CD4-positive, alpha-beta T cell (primary cell): ENCODE data around the gene UNC93A. TPM values are rescaled to one million over a fixed set of nuclear protein-coding genes. Genes with fewer than 3 reads are reported as not detected.
"Not testable (repeated sequence)": the region's sequence is repeated elsewhere in the genome, so short reads cannot be mapped to it uniquely, and the experiment has no call there.

ENCODE experiments used
- ATAC-seq: fragments of 200-7000 bp; cut with Tn5 transposase; one replicate; pipeline ENCODE4 v1.10.0; 2022; ENCODE audit warnings: mild to moderate bottlenecking; ENCODE audit not compliant: poor library complexity
- CTCF ChIA-PET: fragments of 350-600 bp; sonication (Branson Sonifier 250); formaldehyde crosslinking; loops from one replicate; lab custom pipeline; 2021; ENCODE audit warnings: antibody characterized with exemption, inconsistent platforms; lab: Charles Lee
- POLR2A ChIA-PET: fragments of 350-600 bp; sonication (Branson Sonifier 250); formaldehyde crosslinking; loops from one replicate; lab custom pipeline; 2021; ENCODE audit warnings: antibody characterized with exemption, inconsistent platforms; lab: Charles Lee
- DNase-seq, 14 experiments: peaks; one replicate each; pipeline ENCODE4 v3.0.0-alpha.2; 2013 to 2020; ENCODE audit warnings: mixed read lengths in 2 of 14
- H3K27ac ChIP-seq, 2 donors: one replicate each; pipeline versions ENCODE4 v1.5.1 to v1.7.0; 2013; ENCODE audit warnings: low read length in 2 of 2, low read depth in 1 of 2, mild to moderate bottlenecking in 1 of 2
- H3K27me3 ChIP-seq, 2 experiments: 1 replicate in 1 of 2; 2 replicates in 1 of 2; pipeline versions ENCODE4 v1.6.1 to v1.7.0; 2013; ENCODE audit warnings: low read length in 2 of 2, control low read depth in 1 of 2, mild to moderate bottlenecking in 1 of 2, moderate library complexity in 1 of 2; ENCODE audit not compliant: insufficient read depth in 2 of 2, control insufficient read depth in 1 of 2
- H3K36me3 ChIP-seq: one replicate; pipeline ENCODE4 v1.6.1; 2013; ENCODE audit warnings: low read length, control low read depth; ENCODE audit not compliant: insufficient read depth
- H3K4me1 ChIP-seq: one replicate; pipeline ENCODE4 v1.6.1; 2013; ENCODE audit warnings: low read length, control low read depth; ENCODE audit not compliant: insufficient read depth
- H3K4me3 ChIP-seq: one replicate; pipeline ENCODE4 v1.5.1; 2013; ENCODE audit warnings: mild to moderate bottlenecking, low read length, moderate library complexity
- H3K9me3 ChIP-seq, 2 experiments: 1 replicate in 1 of 2; 2 replicates in 1 of 2; pipeline versions ENCODE4 v1.6.1 to v1.7.0; 2013; ENCODE audit warnings: low read length in 2 of 2, mild to moderate bottlenecking in 2 of 2, control low read depth in 1 of 2, moderate library complexity in 1 of 2; ENCODE audit not compliant: control insufficient read depth in 1 of 2, insufficient read depth in 1 of 2
- H3K27ac Mint-ChIP-seq: one replicate; pipeline ENCODE4 v1.8.0; 2020; ENCODE audit warnings: mixed read lengths
- H3K27me3 Mint-ChIP-seq: one replicate; pipeline ENCODE4 v1.8.0; 2021; ENCODE audit warnings: mixed read lengths
- H3K36me3 Mint-ChIP-seq: one replicate; pipeline ENCODE4 v1.8.0; 2021; ENCODE audit warnings: low read depth, mixed read lengths
- H3K4me1 Mint-ChIP-seq: one replicate; pipeline ENCODE4 v1.8.0; 2021; ENCODE audit warnings: low read depth, mixed read lengths
- H3K4me3 Mint-ChIP-seq: one replicate; pipeline ENCODE4 v1.8.0; 2020; ENCODE audit warnings: mild to moderate bottlenecking, mixed read lengths
- H3K9me3 Mint-ChIP-seq: one replicate; pipeline ENCODE4 v1.8.0; 2020; ENCODE audit warnings: mixed read lengths
- intact Hi-C, 2 experiments: fragments of 100-400 bp; cut with DNase I in 1 of 2; cut with micrococcal nuclease in 1 of 2; formaldehyde crosslinking; loops; one replicate each; pipeline versions ENCODE4 v1.15.1 to v1.9.0; 2023 to 2025; cut with DNase I, micrococcal nuclease
- total RNA-seq, 174 experiments: library from RNA in 2 of 174; stranded (reverse) in 2 of 174; gene quantifications; one replicate each; pipeline ENCODE4 v1.2.3 and lab custom pipeline; 2021 to 2026
- TF ChIP-seq, protein P1 (sequence below): fragments of 200-600 bp; IDR thresholded peaks from one replicate; pipeline ENCODE4 v1.8.0; 2022; ENCODE audit warnings: antibody characterized with exemption, mild to moderate bottlenecking

UNC93A gene
- total RNA-seq, 2 experiments from 2014 or later: not detected

DNA sequence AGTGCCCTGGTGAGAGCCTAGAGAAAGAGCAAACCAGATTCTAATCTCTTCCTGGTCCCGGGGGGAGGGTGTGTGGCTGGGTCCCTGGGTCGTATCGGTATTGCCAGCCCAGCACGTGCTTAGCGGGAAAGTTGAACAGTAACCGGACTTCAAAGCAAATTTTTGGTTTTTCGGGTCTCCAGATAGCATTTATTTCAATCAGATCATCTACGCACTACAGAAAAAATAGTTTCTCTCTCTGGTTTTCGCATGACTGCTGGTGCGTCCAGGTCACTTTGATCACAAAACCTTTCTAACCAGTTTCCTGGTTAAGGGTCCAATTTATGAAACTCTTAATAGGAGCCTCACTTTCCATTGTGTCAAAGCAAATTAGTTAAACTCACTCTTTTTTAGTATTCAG, 27.7 kb downstream of the UNC93A start:
- H3K9me3 ChIP-seq, H3K4me3 ChIP-seq, CTCF ChIA-PET, H3K36me3 ChIP-seq, H3K4me3 Mint-ChIP-seq, H3K36me3 Mint-ChIP-seq, H3K27ac Mint-ChIP-seq, H3K4me1 Mint-ChIP-seq, DNase-seq, POLR2A ChIA-PET, H3K4me1 ChIP-seq, H3K27me3 ChIP-seq, ATAC-seq, H3K9me3 Mint-ChIP-seq, H3K27ac ChIP-seq, intact Hi-C loops: not testable (repeated sequence)
- peaks cover 21% of the 10 kb centered on the region for H3K27me3 Mint-ChIP-seq

DNA sequence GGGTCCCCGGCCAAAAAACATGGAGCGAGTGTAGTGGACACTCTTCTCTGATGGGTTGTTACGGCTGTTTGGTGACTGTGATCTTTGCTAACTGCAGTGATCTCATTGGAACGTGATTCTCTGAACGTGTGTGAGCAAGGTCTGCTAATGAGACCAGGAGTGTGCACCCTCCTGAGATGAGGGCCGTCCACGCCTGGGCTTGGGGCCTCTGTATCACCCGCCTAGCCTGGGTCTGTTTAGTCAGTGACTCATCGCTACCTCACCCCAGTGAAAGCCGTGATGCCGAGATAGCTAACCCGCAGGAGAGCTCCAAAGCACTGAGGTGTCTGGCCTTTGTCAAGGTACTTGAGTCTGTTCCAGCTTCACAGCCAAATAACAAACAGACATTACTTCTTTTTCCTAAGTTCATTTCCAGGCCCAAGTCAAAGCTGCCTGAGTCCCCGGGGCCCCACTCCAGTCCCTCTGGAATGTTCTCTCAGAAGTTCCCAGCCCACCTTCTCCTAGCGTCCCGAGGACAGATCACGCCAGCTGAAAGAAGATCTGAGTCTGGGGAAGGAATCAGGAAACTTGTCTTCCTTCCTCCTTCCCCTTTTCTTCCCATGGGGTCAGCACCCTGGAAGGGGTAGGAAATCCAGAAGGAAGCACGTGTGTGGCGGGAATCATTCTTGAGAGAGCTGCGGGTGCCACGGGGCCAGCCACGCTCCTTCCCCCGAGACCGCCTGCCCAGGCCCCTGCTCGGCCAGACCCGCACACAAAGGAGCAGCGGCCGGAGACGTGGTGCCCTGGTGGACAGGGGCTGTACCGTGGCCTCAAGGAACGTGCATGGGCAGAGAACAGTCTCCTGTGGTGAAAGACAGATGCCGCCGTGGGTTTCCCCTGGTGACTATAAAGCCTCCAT, 29.0 kb downstream of the UNC93A start:
- intact Hi-C loops, H3K36me3 ChIP-seq, H3K4me1 ChIP-seq, ATAC-seq, H3K36me3 Mint-ChIP-seq, H3K9me3 ChIP-seq, H3K27ac ChIP-seq, H3K4me3 ChIP-seq, H3K27ac Mint-ChIP-seq, H3K9me3 Mint-ChIP-seq, DNase-seq, POLR2A ChIA-PET, H3K4me3 Mint-ChIP-seq, CTCF ChIA-PET, H3K4me1 Mint-ChIP-seq: not testable (repeated sequence)
- peaks cover 21% of the 10 kb centered on the region for H3K27me3 Mint-ChIP-seq
- H3K27me3 ChIP-seq: peaks cover 0 to 12% of the 10 kb centered on the region in 2 experiments

DNA sequence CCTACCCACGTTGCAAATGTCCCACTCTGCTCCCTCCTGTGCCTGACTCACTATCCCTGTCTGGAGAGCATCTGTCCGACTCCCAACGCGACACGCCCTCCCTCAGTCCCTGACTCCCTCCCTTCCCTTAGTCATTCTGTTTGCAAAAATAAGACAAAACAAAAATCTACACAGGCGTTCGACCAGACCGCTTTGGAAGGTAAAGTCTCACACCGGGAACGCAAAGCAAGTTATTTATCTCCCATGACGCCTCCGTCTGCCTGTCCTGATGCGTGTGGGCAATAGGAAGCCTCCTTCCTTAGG, 29.6 kb downstream of the UNC93A start:
- H3K4me3 Mint-ChIP-seq, ATAC-seq, H3K4me1 ChIP-seq, H3K36me3 ChIP-seq, H3K27ac Mint-ChIP-seq, H3K36me3 Mint-ChIP-seq, H3K4me1 Mint-ChIP-seq, H3K4me3 ChIP-seq, H3K27ac ChIP-seq, POLR2A ChIA-PET, H3K9me3 ChIP-seq, CTCF ChIA-PET, DNase-seq, intact Hi-C loops, H3K9me3 Mint-ChIP-seq: not testable (repeated sequence)
- peaks cover 21% of the 10 kb centered on the region for H3K27me3 Mint-ChIP-seq
- peaks cover 0 to 12% of the 10 kb centered on the region in 2 experiments for H3K27me3 ChIP-seq

DNA sequence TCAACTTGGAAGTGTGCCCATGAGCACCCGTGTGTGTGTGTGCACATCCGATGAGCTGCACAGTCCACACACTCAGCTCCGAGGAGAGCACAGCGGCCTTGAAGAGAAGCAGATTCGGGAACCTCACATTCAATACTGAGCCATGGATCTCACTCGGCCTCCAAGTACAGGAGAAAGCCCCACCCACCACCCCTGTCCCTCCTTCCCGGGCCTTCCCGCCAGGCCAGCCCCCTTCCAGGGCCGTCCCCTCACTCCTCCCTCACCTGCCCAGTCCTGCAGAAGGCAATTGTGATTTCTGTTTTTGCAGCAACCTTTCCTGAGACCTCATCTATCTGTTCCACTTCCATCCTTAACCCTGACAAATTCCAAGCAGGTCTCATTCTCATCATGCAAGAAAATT, 30.1 kb downstream of the UNC93A start:
- intact Hi-C loops, ATAC-seq, DNase-seq, CTCF ChIA-PET, H3K27ac ChIP-seq, H3K9me3 ChIP-seq, H3K36me3 Mint-ChIP-seq, H3K4me3 ChIP-seq, H3K4me1 Mint-ChIP-seq, H3K4me3 Mint-ChIP-seq, H3K9me3 Mint-ChIP-seq, POLR2A ChIA-PET, H3K36me3 ChIP-seq, H3K4me1 ChIP-seq, H3K27ac Mint-ChIP-seq: not testable (repeated sequence)
- H3K27me3 Mint-ChIP-seq: peaks cover 21% of the 10 kb centered on the region
- H3K27me3 ChIP-seq: peaks cover 0 to 12% of the 10 kb centered on the region in 2 experiments

DNA sequence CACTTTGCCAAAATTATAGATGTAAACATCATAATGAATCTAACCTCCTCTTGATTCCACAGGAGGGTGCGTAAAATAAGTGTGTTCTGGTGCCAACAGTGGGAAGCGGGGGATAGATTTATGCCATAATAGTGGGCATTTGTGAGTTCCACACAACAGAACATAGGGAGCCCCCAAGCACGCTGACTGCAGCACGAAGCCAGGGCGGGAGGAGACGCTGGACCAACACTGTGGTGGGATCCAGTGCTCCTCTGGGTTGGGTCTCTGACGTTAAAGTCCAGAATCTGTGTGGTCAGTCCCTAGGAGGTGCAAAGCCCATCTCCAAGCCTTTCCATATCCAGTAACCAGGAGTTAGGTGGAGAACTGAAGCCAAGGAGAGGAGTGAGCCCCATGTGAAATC, 32.0 kb downstream of the UNC93A start:
- no peak for DNase-seq
- POLR2A ChIA-PET: no interaction called here
- Histone ChIP-seq H3K4me1 (no peaks in the 10 kb centered on the region), H3K9me3 (peaks cover 0 to 6% of the 10 kb centered on the region in 2 experiments), H3K4me3 (no peak overlapping the region), H3K27ac (no peak overlapping the region), H3K27me3 (peaks cover 0 to 9% of the 10 kb centered on the region in 2 experiments), H3K36me3 (no peaks in the 10 kb centered on the region)
- intact Hi-C loops: no loop called here
- Mint-ChIP-seq H3K4me1 (no peaks in the 10 kb centered on the region), H3K9me3 (no peaks in the 10 kb centered on the region), H3K36me3 (no peaks in the 10 kb centered on the region), H3K27me3 (peaks cover 10% of the 10 kb centered on the region), H3K27ac (no peak overlapping the region), H3K4me3 (no peak overlapping the region)
- CTCF ChIA-PET: no interaction called here
- TF ChIP-seq, protein P1, sequence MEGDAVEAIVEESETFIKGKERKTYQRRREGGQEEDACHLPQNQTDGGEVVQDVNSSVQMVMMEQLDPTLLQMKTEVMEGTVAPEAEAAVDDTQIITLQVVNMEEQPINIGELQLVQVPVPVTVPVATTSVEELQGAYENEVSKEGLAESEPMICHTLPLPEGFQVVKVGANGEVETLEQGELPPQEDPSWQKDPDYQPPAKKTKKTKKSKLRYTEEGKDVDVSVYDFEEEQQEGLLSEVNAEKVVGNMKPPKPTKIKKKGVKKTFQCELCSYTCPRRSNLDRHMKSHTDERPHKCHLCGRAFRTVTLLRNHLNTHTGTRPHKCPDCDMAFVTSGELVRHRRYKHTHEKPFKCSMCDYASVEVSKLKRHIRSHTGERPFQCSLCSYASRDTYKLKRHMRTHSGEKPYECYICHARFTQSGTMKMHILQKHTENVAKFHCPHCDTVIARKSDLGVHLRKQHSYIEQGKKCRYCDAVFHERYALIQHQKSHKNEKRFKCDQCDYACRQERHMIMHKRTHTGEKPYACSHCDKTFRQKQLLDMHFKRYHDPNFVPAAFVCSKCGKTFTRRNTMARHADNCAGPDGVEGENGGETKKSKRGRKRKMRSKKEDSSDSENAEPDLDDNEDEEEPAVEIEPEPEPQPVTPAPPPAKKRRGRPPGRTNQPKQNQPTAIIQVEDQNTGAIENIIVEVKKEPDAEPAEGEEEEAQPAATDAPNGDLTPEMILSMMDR: no peak
- ATAC-seq: no peak
